ENCODE results near the gene OARD1. TPM values are rescaled to one million over a fixed set of nuclear protein-coding genes. Genes with fewer than 3 reads are reported as not detected.

Gene OARD1
- total RNA-seq, 1 experiment from 2014 or later, result 33.7 TPM

- TF ChIP-seq ZNF425 (CRISPR knock-in tag; conservative IDR thresholded peaks at IDR 0.05) (no peak), ATF2 (CRISPR knock-in tag; IDR thresholded peaks at IDR 0.05; ENCODE audit: borderline replicate concordance, low read depth) (no peak), JUN (CRISPR knock-in tag; IDR thresholded peaks at IDR 0.05) (no peak)
These were observed 38.4 kb downstream of the OARD1 start (continued) for GRCh38 chr6:41033776-41034175.

GRCh38 chr6:41032830-41033229 lies 39.3 kb downstream of the OARD1 start:
- H3K27ac Mint-ChIP-seq, result no peak overlapping the region
- no peaks in the 10 kb centered on the region for H3K36me3 Mint-ChIP-seq
- DNase-seq (ENCODE audit: low spot score) (no peak), ATAC-seq (no peak)
- H3K27me3 Mint-ChIP-seq (ENCODE audit: low read depth), result no peaks in the 10 kb centered on the region; the same call in 1 of the 2 replicates
- ChIA-PET POLR2A (no interaction called here), CTCF (no interaction called here)
- no peaks in the 10 kb centered on the region for H3K9me3 Mint-ChIP-seq
- no peak overlapping the region for H3K4me3 Mint-ChIP-seq
- H3K4me1 Mint-ChIP-seq, result peaks cover 13% of the 10 kb centered on the region
- no peak for TF ChIP-seq CBFB (CRISPR knock-in tag; IDR thresholded peaks at IDR 0.05; ENCODE audit: low read depth)
- TF ChIP-seq SMAD4 (CRISPR knock-in tag; IDR thresholded peaks at IDR 0.05), result no peak
- TF ChIP-seq, protein P1, sequence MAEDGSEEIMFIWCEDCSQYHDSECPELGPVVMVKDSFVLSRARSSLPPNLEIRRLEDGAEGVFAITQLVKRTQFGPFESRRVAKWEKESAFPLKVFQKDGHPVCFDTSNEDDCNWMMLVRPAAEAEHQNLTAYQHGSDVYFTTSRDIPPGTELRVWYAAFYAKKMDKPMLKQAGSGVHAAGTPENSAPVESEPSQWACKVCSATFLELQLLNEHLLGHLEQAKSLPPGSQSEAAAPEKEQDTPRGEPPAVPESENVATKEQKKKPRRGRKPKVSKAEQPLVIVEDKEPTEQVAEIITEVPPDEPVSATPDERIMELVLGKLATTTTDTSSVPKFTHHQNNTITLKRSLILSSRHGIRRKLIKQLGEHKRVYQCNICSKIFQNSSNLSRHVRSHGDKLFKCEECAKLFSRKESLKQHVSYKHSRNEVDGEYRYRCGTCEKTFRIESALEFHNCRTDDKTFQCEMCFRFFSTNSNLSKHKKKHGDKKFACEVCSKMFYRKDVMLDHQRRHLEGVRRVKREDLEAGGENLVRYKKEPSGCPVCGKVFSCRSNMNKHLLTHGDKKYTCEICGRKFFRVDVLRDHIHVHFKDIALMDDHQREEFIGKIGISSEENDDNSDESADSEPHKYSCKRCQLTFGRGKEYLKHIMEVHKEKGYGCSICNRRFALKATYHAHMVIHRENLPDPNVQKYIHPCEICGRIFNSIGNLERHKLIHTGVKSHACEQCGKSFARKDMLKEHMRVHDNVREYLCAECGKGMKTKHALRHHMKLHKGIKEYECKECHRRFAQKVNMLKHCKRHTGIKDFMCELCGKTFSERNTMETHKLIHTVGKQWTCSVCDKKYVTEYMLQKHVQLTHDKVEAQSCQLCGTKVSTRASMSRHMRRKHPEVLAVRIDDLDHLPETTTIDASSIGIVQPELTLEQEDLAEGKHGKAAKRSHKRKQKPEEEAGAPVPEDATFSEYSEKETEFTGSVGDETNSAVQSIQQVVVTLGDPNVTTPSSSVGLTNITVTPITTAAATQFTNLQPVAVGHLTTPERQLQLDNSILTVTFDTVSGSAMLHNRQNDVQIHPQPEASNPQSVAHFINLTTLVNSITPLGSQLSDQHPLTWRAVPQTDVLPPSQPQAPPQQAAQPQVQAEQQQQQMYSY (CRISPR knock-in tag; IDR thresholded peaks at IDR 0.05), result no peak
- TF ChIP-seq, protein P2, sequence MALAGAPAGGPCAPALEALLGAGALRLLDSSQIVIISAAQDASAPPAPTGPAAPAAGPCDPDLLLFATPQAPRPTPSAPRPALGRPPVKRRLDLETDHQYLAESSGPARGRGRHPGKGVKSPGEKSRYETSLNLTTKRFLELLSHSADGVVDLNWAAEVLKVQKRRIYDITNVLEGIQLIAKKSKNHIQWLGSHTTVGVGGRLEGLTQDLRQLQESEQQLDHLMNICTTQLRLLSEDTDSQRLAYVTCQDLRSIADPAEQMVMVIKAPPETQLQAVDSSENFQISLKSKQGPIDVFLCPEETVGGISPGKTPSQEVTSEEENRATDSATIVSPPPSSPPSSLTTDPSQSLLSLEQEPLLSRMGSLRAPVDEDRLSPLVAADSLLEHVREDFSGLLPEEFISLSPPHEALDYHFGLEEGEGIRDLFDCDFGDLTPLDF (CRISPR knock-in tag; IDR thresholded peaks at IDR 0.05), result no peak
- TF ChIP-seq ZNF317 (CRISPR knock-in tag; IDR thresholded peaks at IDR 0.05; ENCODE audit: borderline replicate concordance, low read depth), result no peak
- TF ChIP-seq TCF7 (CRISPR knock-in tag; IDR thresholded peaks at IDR 0.05; ENCODE audit: low read depth), result no peak
- TF ChIP-seq, protein P3, sequence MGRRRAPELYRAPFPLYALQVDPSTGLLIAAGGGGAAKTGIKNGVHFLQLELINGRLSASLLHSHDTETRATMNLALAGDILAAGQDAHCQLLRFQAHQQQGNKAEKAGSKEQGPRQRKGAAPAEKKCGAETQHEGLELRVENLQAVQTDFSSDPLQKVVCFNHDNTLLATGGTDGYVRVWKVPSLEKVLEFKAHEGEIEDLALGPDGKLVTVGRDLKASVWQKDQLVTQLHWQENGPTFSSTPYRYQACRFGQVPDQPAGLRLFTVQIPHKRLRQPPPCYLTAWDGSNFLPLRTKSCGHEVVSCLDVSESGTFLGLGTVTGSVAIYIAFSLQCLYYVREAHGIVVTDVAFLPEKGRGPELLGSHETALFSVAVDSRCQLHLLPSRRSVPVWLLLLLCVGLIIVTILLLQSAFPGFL (CRISPR knock-in tag; IDR thresholded peaks at IDR 0.05; ENCODE audit: borderline replicate concordance), result no peak
- no peak for TF ChIP-seq OVOL2 (CRISPR knock-in tag; IDR thresholded peaks at IDR 0.05; ENCODE audit: borderline replicate concordance)
- no peak for TF ChIP-seq HMGXB4 (CRISPR knock-in tag; IDR thresholded peaks at IDR 0.05)
- TF ChIP-seq, protein P4, sequence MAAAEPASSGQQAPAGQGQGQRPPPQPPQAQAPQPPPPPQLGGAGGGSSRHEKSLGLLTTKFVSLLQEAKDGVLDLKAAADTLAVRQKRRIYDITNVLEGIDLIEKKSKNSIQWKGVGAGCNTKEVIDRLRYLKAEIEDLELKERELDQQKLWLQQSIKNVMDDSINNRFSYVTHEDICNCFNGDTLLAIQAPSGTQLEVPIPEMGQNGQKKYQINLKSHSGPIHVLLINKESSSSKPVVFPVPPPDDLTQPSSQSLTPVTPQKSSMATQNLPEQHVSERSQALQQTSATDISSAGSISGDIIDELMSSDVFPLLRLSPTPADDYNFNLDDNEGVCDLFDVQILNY (CRISPR knock-in tag; IDR thresholded peaks at IDR 0.05), result no peak
- TF ChIP-seq MYBL2 (CRISPR knock-in tag; IDR thresholded peaks at IDR 0.05), result no peak
- no peak for TF ChIP-seq IRF2 (CRISPR knock-in tag; IDR thresholded peaks at IDR 0.05; ENCODE audit: borderline replicate concordance, low read depth)
- TF ChIP-seq TEAD4 (CRISPR knock-in tag; IDR thresholded peaks at IDR 0.05), result no peak
- TF ChIP-seq TP53 (CRISPR knock-in tag; IDR thresholded peaks at IDR 0.05), result no peak
- no peak for TF ChIP-seq ZNF423 (CRISPR knock-in tag; IDR thresholded peaks at IDR 0.05)
- no peak for TF ChIP-seq ERG (CRISPR knock-in tag; IDR thresholded peaks at IDR 0.05)
- TF ChIP-seq ATF2 (CRISPR knock-in tag; IDR thresholded peaks at IDR 0.05; ENCODE audit: borderline replicate concordance, low read depth), result no peak
- no peak for TF ChIP-seq ATF1 (CRISPR knock-in tag; IDR thresholded peaks at IDR 0.05)
- no peak for TF ChIP-seq NR3C1 (CRISPR knock-in tag; conservative IDR thresholded peaks at IDR 0.05; ENCODE audit: low read depth)

Measured in WTC11 (cell line).